Brain pericyte (primary cell): ENCODE results near the gene TUBB3.
"Not testable (repeated sequence)": the region's sequence is repeated elsewhere in the genome, so short reads cannot be mapped to it uniquely, and the experiment has no call there.

Experiments
- DNase-seq: peaks from one replicate; pipeline ENCODE4 v3.0.0-alpha.2; 2012; ENCODE audit warnings: low read depth, low spot score

Gene TUBB3

GRCh38 chr16:89922884-89923639 lies at the start of gene TUBB3:
TUBB3 (plus strand) TSS chr16:89923342; CDS start chr16:89923402, 60 bp downstream.
- no peak for DNase-seq

- peak; percentile 81 for DNase-seq
Measured at GRCh38 chr16:89873972-89874689, 49.0 kb upstream of the TUBB3 start.

- not testable (repeated sequence) for DNase-seq
Measured at GRCh38 chr16:89879123-89879522, 44.0 kb upstream of the TUBB3 start.

DNA sequence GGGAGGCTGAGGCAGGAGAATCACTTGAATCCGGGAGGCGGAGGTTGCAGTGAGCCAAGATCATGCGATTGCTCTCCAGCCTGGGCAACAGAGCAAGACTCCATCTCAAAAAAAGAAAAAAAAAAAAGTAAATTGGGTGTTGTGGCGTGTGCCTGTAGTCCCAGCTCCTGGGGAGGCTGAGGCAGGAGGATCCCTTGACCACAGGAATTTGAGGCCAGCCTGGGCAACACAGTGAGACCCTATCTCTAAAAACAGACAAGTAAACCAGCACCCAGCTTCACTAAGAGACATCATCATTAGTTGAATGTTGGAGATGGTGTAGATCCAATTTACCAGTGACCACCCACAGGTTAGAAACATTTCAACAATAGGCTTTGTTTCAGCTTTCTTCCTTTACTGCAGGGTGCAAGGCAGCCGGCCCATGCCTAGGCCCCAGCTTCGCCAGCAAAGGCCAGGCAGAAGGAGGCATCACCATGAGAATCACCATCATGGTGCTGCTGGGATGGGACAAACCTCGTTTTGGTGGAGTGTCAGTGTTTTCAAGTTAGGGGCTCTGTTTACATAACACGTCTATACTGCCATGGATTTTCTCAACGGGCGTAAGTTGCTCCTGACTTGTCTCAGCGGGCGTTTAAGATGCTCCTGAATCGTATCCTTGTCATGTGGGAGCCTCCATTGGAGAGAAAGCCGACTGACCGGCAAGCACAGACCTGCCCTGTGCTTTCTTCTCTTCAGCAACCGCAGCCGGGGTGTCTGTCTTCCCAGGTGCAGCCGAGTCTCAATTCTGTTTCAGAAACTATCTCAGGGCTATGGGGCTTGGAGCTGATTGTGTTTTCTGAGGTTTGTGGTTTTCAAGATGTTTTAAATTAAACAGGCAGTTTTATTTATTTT lies 42.4 kb upstream of the TUBB3 start:
- DNase-seq, result no peak

DNA sequence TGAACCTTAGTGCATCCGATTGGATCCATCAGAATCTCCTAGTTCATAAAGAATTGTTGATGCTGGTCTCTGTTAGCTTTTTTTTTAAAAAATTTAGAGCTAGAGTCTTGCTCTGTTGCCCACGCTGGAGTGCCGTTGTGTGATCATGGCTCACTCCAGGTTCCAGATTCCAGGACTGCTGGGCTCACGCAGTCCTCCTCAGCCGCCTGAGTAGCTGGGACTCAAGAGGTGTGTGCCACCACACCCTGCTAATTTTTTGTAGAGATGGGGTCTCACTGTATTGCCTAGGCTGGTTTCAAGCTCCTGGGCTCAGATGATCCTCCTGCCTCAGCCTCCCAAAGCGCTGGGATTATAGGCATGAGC lies 41.8 kb upstream of the TUBB3 start:
- no peak for DNase-seq

DNA sequence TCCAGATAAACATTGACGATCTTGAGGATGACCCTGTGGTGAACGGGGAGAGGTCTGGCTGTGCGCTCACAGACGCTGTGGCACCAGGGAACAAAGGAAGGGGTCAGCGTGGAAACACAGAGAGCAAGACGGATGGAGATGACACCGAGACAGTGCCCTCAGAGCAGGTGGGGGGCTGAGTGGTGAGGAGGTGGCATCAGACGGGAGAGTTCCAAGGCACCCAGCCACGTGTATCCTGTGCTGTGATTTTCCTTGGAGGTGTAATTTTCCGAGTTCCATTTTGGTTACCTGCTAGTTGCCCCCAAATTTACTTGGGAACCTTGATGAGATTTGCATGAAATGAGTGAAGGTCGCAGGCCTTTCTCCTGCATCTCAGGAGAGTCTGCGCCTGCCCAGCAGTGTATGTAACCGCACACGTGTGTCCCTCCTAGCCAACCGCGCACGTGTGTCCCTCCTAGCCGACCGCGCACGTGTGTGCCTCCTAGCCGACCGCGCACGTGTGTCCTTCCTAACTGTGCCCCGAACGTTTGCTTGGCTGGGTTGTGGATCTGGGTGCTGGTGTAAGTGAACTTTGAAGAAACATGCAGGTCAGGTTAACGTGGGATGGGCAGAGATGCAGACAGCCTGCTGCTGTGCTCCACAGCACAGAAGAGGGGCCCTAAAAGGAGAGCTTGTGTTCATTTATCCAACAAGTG lies 39.6 kb upstream of the TUBB3 start:
- no peak for DNase-seq

DNA sequence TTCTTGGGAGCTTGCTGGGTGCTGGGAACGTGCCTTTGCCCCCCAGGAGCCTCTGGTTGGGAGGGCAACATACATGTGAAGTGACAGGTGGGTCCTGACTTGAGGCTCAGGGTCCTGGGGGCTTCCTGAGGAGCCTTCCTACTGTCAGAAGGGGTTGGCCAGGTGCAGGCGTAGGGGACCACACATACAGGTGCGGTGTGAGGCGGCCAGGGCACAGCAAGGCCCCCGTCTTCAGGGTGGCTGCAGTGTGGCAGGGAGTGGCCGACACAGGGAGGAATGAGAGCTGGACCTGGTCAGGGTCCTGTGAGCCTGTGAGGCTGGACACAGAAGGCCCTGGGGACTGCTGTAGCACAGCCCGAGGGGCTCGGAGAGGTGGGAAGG lies 39.1 kb upstream of the TUBB3 start:
- no peak for DNase-seq

DNA sequence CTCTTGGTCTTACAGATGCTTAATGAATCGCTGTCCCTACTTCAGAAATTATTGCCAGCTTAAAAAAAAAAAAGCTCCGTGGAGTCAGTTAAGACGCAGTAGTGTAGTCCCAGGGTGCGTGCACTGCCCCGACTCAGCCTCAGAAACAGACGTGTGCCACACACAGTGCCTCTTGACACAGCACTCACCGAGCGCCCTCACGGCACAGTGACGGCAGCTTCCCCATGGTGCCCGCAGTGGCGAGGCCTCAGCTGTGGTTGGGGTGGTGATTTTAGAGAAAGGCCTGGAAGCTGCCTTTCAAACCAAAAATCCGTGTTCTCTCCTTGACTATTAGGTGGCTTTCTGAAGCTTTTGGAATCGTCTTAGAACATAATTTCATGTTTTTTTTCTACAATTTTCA lies 35.9 kb upstream of the TUBB3 start:
- no peak for DNase-seq

- DNase-seq, result no peak
Measured at GRCh38 chr16:89890200-89890599, 32.9 kb upstream of the TUBB3 start.

GRCh38 chr16:89890886-89891657 lies 32.1 kb upstream of the TUBB3 start:
- no peak for DNase-seq

- DNase-seq, result no peak
Measured at GRCh38 chr16:89892055-89892630, 31.0 kb upstream of the TUBB3 start.

- no peak for DNase-seq
Measured at GRCh38 chr16:89892635-89893034, 30.5 kb upstream of the TUBB3 start.

DNA sequence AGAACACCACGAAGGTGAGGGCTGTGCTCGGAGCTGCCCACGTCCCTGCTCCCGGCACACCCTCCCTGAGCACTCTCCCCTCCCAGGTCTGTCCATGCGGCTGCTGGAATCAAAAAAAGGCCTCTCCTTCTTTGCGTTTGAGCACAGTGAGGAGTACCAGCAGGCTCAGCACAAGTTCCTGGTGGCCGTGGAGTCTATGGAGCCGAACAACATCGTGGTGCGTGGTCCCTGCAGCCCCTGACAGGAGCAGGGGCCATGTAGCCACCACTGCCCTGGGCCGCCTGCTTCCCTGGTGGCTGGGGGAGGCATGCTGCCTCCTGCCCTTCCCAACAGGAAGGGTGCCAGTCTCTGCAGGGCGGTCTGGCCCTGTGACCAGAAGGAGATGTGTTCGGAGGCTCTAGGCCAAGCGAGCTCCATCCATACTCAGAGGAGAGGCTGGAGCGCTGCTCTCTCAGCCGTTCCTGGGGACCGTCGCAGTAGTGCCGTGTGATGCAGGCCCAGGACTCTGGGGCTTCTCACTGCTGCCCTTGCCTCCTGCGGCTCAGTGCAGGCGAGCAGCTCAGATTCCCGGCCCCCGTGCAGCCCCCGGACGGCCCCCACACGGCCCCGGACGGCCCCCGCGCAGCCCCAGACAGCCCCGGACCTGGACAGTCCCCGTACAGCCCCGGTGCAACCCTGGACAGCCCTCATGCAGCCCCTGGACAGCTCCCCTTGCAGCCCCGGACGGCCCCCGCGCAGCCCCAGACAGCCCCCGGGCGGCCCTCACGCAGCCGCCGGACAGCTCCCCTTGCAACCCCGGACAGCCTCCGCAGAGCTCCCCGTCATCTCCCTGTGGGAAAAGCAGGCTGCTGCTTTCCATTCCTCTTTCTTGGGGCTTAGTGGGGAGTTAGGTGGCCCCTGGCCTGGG lies 29.2 kb upstream of the TUBB3 start:
- no peak for DNase-seq

- DNase-seq, result no peak
Measured at GRCh38 chr16:89895482-89896250, 27.5 kb upstream of the TUBB3 start.

- DNase-seq, result no peak
Measured at GRCh38 chr16:89897204-89897603, 25.9 kb upstream of the TUBB3 start.

GRCh38 chr16:89898201-89898967 lies 24.8 kb upstream of the TUBB3 start:
- no peak for DNase-seq

DNA sequence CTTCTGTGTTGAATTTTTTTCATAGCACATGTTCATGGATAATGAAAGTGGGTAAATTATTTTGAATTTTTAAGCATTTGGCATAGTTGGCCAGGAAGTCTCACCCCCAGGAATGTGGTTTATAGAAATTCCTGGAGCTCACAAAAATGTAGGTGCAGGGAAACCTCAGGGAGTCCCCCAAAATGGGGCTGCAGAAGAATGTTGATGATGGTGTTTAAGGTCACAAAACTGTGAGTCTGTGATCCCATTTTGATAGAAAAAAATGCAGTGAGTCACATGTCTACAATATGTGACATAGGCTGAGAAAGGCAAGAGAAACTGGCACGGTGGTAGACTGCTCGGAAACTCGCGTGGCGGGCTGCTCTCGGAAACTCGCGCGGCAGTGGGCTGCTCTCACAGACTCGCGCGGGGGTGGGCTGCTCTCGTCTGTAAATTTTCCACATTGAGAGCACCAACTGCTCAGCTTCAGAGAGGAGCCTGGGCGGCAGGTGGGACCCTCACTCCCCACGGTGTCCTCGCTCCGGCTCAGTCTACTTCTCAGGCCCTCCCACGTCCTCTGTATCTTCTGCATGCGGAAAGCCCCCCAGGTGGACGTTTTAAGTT lies 23.2 kb upstream of the TUBB3 start:
- DNase-seq, result no peak

GRCh38 chr16:89900885-89901284 lies 22.3 kb upstream of the TUBB3 start:
- DNase-seq, result no peak
